ENCODE results near the gene CYREN.
"Not testable (repeated sequence)": the region's sequence is repeated elsewhere in the genome, so short reads cannot be mapped to it uniquely, and the experiment has no call there.

CYREN gene

DNA sequence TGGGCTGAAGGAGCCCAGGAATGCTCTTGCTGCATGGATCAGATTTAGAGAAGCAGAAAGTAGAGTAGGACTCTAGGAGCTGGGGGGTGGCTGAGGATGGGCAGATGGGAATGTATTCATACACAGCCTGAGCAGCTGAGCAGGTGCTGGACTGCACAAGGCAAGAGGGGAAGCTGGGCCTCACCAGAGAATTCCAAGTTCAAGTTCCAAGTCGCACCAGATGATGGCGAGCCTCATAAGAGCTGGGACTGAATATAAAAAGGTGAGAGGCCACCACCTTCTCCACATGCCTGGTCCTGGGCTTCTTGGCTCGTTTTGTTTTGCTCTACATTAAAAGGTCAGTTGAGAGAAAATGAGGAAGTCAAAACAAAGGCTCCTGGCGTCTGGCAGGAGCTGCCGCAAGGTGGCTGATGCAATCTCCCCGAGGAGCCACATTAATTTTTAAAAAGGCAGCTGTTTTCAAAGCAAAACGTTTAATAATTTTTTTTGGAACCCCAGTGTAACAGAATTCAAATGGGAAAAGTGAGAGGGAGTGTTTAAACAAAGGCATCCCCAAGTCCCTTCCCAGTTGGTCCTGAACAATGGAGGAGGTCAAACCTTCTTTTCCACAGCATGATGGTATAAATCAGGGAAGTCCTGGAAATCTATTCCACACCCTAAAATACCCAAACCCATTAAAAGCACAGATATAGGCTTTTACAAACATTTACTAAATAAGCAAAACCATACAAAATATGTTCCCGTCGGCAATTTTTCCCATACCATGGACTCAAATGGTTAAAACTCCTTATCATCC, 9.5 kb downstream of the CYREN start:
- no peak for DNase-seq (ENCODE audit: extremely low read depth in 1 of 2, low read depth in 1 of 2)

DNA sequence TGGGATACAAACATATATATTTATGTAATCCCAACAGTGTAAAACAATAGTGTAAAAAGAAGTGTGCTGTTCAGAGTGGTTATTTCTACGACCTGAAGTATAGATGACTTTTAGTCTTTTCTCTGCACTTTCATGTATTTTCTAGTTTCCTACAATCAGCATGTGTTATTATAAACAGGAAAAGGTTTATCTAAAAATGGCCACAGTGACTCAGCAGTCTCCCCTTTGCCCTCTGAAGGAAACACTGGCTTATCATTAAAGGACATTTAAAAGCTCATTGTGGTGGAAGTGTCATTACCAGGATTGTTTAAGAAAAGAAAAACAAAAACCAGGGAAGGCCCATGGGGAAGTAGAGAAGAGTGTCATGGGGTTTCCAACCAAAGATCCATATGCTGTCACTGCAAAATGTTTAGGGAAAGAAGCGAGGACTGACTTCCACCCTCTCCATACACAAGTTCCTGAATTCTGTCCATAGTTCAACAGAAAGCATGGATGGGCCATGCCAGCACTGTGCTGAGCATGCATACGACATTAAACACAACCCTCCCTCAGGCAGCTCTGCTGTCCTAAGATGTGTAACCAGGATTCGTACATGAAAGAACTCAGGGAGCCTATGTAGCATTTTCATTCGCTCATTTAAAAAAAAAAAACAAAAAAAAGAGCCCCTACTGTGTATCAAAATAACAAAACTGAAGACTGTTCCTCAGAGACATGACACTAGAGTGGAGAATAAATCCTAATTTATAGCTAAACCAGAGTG, 10.2 kb downstream of the CYREN start:
- no peak for DNase-seq (ENCODE audit: extremely low read depth in 1 of 2, low read depth in 1 of 2)

DNA sequence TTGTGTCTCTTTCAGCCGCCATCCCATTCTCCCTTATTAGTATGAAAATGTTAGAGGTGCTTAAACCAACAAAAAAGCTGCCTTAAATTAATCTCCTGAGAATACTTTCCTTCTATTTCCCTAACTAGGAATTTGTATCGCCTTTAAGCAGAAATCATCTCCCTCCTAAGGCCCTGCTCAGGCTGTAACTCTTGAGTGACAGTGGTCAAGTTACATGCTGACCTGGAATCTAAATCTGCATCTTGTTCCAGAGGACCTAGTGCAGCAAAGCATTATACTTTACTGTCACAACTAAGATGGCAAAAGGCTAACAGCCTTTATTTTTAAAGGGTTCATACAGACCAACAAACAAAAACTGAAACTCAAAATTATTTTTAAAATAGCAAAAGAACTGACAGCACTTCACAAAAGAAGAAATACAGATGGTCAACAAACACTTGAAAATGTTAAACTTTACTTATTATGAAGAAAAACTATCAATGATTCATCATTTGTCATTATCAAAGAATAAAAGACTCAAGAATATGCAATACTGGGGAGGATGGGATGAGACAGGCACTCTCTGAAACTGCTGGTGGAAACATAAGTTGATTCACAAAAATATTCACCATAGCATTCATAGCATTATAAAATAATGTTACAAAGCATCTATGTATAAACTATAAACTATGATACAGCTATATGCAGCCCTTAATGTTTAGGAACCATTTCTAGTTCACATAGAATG, 11.0 kb downstream of the CYREN start:
- no peak for DNase-seq (ENCODE audit: extremely low read depth in 1 of 2, low read depth in 1 of 2)

DNA sequence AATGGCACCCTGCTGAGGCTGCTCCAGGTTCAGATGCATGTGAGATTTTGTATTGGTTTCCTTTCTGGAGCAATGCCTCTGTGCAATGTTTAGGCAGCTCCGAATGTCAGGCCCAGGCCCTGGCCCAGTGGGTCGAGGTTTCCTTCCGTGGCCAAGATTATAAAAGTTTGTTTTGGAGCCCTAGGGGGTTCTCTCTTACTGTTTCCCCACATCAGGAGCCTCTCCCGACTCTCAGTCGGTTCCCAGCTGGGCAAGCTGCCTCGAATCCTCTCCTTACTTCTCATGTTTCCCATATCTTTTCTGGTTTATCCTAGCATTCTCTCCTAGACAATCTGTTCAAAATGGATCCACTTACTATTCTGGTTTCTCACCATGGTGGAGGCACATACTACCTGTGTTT, 11.6 kb downstream of the CYREN start:
- DNase-seq (ENCODE audit: extremely low read depth in 1 of 2, low read depth in 1 of 2): no peak

DNA sequence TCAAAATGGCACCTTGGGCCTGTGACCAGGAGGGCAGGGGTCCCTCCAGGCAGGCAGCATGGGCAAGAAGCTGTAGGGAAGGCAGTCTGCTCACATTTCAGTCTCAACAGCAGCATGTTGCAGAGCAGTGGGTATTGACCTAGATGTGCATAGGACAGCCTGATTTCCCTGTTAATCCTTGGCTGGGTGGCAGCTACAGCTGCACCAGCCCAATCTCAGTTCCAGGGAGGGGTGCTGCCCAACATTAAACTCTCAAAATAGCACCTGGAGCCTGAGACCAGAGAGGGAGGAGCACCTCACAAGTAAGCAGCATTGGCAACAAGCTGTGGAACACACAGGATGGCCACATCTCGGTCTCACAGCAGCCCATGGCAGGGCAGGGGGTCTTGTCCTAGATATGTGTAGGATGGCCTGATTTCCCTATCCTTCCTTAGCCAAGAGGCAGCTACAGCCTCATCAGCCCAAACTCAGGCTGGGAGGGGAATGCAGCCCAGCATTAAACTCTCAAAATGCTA, 12.3 kb downstream of the CYREN start:
- no peak for DNase-seq (ENCODE audit: extremely low read depth in 1 of 2, low read depth in 1 of 2)

DNA sequence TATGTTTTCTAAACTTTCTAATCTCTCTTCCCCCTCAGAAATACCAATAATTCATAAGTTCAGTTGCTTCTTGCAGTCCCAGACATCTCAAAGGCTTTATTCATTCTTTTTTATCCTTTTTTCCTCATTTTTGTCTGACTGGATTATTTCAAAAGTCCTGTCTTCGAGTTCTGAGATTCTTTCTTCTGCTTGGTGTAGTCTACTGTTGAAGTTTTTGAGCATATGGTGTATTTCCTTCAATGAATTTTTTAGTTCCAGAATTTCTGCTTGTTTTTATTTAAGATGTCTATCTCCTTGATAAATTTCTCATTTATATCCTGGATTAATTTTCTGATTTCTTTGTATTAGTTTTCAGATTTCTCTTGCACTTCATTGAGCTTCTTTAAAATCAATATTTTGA, 14.2 kb downstream of the CYREN start:
- DNase-seq (ENCODE audit: extremely low read depth in 1 of 2, low read depth in 1 of 2): no peak

DNA sequence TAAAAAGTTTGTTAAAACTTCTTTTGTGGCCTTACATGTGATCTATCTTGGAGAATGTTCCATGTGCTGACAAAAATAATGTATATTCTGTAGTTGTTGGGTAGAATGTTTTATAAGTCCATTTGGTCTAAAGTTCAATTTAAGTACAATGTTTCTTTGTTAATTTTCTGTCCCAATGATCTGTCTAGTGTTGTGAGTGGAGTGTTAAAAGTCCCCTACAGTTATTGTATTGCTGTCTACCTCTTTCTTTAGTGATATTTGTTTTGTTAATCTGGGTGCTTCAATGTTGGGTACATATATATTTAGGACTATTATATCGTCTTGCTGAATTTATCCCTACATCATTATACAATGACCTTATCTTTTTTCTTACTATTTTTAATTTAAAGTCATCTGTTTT, 15.8 kb downstream of the CYREN start:
- DNase-seq (ENCODE audit: extremely low read depth in 1 of 2, low read depth in 1 of 2): no peak

DNA sequence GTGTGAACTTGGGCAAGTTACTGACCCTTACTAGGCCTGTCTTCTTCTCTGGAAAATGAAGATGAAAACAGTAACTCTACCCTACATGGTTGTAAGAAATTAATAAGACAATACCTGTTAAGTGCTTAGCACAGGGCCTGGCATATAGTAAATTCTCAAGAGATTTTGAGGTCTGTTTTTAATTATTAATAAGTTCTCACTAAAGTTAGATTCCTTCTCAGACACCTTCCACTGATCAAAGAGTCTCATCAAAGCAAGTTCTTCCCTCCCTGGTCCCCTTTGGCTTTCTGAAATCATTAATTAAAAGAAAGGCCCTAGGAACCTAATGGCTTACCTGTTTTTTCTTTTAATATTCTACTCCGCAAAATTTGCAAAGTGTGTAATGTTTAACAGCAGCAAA, 18.1 kb downstream of the CYREN start:
- DNase-seq (ENCODE audit: extremely low read depth in 1 of 2, low read depth in 1 of 2): no peak

DNA sequence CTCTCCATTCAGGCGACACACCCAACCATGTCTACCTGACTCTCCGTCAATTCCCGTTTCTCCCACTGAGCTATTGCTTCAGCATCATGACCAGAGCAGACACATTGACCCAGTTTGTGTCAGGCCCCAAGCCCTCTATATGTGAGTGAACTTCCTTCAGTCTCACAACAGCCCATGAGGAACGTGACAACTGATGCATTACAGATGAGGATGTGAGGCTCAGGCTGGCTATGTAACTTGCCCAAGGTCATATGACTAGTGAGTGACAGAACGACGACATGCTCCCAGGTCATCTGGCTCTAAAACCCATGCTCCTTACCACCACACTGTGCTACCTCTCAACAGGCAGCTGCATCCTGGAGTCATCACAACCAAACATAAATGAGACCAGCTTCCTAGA, 19.0 kb downstream of the CYREN start:
- no peak for DNase-seq (ENCODE audit: extremely low read depth in 1 of 2, low read depth in 1 of 2)

DNA sequence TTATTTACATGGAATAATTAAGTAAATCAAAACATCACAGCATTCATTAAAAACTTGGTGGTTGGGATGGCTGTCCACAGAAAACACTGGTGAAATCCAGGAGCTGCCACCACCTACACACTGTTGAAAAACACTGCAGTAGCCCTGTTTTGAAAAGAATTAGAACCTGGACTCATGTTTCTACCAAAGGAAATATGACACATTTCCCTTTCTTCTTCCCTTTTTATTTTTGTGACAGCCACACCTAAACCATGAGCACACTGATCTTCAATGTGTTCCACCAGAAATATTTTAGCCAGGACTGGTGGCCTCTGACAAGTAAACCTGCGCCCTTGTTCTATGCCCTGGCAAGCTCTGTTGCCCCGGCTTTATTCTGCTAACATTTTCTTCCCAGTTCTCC, 19.4 kb downstream of the CYREN start:
- DNase-seq (ENCODE audit: extremely low read depth in 1 of 2, low read depth in 1 of 2): no peak

DNA sequence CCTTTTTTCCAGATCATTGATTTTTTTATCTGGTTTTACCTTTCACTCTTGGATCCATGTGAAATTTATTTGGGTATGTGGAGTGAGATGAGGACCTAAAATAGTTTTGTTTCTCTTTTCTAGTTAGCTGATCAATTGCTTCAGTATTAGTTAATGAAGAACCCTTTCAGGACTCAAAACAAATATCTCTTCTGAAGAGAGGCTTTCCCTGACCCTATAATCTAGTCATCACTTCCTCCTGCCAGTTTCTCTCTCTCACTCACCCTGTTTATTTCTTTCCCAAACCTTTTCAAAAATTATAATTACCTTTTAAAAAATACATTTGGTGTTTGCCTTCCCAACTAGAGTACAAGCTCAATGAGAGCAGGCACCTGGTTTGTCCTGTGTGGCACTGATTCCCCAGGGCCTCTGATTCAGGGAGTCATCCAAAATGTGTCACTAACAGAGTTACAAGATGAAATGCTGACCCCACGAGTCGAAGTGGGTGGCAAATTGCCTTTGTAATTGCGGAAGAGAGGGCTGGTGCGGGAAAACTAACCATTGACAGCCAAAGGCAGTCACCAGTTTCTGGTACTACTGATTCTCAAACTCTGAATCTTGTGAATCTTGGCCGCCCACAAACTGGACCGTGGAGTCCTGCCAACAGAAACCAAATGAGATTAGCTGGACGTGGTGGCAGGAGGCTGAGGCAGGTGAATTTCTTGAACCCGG, 20.3 kb downstream of the CYREN start:
- no peak for DNase-seq (ENCODE audit: extremely low read depth in 1 of 2, low read depth in 1 of 2)

DNA sequence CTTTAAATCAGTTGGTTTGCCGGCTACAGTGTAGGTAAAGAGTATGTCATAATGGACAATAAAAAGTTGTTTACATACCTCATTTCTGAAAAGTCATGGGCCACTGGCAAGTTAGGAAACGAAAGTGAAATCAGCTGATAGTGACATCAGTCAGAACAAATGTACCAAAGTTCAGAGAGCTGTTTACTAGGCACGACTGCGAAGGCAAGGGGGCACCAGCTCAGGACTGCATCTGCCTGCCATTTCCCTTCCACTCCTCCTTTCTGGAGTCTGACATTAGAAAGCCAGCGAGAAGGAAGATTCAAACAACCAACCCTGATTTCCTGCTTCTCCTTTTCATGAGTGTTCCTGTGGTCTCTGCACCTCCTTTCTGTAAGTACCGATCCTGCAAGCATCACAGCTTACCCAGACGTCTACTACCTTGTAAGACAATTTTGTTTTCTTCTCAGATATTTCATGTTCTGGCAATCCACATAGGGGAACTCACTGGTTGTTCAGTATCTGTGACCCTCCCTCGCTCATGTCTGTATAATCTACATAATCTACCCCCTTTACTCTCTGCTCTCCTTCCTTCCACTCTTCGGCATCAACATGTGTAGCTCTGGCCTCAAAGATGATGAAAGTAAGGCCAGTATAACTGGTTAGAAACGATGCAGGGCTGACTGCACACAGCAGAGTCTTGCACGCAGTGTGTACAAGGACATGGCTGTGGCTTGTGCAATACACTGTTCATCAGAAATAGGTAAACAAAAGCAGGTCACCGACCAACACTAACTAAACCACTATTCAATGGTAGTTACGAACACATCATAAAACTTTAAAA, 22.4 kb downstream of the CYREN start, which contains the start of gene TMEM140:
Gene TMEM140, plus strand, starts transcription at position 174 of the 823 bp plus-strand sequence. CDS start 16,370 bp downstream, outside the sequence.
- DNase-seq (ENCODE audit: extremely low read depth in 1 of 2, low read depth in 1 of 2): no peak

DNA sequence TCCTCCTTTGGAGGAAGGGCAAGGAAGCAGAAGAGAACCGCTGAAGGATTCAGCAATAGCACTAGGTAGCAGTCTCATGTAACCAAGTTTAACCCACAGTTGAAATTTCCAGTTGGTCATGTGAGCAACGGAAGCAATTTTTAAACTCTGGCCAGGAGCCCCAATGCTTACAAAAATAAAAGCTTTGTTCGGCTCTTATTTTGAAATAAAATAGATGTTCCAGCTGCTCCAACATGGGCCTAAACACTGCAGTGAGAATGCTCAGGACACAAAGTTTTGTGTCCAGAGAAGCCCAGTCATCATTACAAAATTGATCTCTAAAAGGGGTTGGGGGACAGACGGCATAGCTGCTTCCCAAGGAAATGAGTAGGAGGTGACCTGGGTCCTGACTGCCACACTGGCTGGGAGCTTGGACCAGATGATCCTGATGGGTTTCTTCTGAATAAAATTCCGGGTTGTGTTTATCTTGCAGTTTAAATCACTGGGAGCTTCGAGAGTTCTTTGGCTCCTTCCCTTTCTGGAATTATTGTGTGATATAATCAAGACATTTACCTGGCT, 23.1 kb downstream of the CYREN start:
- no peak for DNase-seq (ENCODE audit: extremely low read depth in 1 of 2, low read depth in 1 of 2)

DNA sequence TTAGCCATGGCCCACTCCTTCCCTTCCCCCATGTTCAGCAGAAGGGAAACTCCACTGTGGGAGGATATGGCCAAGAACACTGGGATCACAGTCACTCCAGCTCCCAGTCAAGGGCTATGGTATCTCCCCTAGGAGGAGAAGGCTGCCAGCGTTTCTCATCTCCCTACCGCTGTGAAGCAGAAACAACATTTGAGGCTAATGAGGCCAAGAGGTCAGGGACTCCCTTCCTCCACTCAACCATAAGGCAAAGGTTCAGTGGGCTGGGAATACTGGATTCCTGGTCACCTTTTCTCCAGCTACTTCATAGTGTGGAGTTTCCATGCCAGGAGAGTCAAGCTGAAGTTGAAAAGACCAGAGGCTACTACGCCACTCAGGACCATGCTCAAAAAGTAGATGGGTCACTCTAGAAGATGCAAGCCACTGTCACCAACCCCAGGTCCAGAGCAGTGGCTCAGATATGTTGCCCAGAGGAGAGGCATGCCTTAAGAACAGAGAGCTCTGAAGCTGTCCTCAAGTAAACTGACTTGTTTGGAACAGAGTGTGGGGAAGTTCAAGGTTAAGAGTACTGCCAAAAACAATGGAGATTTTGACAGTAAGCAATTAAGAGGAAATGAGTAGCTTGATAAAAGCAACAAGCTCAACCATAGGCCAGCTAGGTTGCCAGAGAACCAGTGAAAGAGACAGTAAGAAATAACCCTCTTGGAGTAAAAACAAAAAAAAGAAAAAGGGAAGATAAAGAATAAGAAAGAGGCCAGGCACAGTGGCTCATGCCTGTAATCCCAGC, 26.4 kb downstream of the CYREN start:
- DNase-seq (ENCODE audit: extremely low read depth in 1 of 2, low read depth in 1 of 2): no peak

DNA sequence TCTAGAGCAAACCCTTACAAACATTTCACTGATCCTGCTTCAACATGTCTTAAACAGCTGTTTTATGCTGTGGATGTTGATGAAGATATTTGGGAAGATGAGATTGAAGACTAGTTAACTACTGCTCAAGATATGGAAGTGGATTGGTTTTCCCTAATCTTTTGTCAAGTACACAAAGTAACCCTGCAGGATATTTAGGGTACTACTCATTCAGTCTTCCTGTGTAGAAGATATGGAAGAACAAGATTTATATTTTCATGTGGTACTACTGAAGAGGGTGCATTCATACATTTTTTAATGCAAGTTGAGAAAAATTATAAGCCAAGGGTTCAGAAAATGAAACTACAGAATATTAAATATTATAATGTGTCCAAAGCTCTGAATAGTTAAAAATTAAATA, 40.9 kb downstream of the CYREN start:
- DNase-seq (ENCODE audit: extremely low read depth in 1 of 2, low read depth in 1 of 2): no peak

DNA sequence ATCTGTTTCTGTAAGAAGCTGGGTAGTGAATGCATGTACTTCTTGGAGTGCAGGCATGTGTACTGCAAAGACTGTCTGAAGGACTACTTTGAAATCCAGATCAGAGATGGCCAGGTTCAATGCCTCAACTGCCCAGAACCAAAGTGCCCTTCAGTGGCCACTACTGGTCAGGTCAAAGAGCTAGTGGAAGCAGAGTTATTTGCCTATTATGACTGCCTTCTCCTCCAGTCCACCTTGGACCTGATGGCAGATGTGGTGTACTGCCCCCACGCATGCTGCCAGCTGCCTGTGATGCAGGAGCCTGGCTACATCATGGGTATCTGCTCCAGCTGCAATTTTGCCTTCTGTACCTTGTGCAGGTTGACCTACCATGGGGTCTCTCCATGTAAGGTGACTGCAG, 41.6 kb downstream of the CYREN start:
- no peak for DNase-seq (ENCODE audit: extremely low read depth in 1 of 2, low read depth in 1 of 2)

DNA sequence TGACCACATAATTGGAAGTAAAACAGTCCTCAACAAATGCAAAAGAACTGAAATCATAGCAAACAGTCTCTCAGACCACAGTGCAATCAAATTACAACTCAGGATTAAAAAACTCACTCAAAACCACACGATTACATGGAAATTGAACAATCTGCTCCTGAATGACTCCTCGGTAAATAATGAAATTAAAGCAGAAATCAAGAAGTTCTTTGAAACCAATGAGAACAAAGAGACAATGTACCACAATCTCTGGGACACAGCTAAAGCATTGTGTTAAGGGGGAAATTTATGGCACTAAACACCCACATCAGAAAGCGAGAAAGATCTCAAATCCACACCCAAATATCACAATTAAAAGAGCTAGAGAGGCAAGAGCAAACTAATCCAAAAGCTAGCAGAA, 45.9 kb downstream of the CYREN start:
- DNase-seq (ENCODE audit: extremely low read depth in 1 of 2, low read depth in 1 of 2): not testable (repeated sequence)

DNA sequence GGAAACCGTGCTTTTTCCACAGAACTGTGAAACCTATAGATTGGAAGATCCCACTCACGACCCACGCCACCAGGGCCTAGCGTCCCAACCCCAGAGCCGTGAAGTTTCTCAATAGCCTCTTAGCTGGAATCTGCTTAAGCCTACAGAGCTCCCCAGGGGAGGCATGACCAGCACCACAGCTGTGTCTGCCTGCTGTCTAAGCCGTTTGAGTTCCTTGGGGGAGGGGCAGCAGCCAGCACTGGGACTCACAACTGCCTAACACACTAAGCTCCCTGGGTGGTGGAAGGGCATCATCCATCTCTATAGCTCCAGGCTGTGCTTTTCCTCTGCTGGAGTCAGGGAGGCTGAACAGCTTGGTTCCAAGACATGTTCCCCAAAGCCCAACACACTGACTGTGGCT, 48.6 kb downstream of the CYREN start:
- DNase-seq (ENCODE audit: extremely low read depth in 1 of 2, low read depth in 1 of 2): no peak

DNA sequence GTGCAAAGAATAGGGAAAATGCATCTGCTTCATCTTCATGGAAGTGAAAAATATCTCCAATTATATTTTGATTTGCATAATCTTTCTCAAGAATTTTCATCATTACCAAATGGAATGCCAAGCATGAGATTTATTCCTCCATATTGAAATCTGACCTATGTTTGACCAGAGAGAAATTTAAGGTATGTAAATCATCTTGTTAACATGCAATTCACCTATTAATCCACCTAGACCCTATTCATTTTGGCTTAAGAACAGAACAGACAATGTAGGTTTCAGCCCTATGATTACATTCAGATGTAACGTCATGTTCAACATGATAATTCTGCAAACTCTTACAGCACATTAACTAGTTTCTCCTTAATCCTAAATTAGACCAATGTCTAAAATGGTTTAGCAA, 53.4 kb downstream of the CYREN start:
- no peak for DNase-seq (ENCODE audit: extremely low read depth in 1 of 2, low read depth in 1 of 2)

Data from stimulated activated CD8-positive, alpha-beta memory T cell treated with anti-CD3 and anti-CD28 coated beads, Interleukin-7, amount 100 ng/mL, for 48 hours (primary cell).